CD4-positive, alpha-beta T cell (primary cell): ENCODE data around the gene ZNF518B. TPM values are rescaled to one million over a fixed set of nuclear protein-coding genes. Genes with fewer than 3 reads are reported as not detected.

ENCODE experiments used
- ATAC-seq: fragments of 200-7000 bp; cut with Tn5 transposase; one replicate; pipeline ENCODE4 v1.10.0; 2022; ENCODE audit warnings: mild to moderate bottlenecking; ENCODE audit not compliant: poor library complexity
- CTCF ChIA-PET: fragments of 350-600 bp; sonication (Branson Sonifier 250); formaldehyde crosslinking; loops from one replicate; lab custom pipeline; 2021; ENCODE audit warnings: antibody characterized with exemption, inconsistent platforms; lab: Charles Lee
- POLR2A ChIA-PET: fragments of 350-600 bp; sonication (Branson Sonifier 250); formaldehyde crosslinking; loops from one replicate; lab custom pipeline; 2021; ENCODE audit warnings: antibody characterized with exemption, inconsistent platforms; lab: Charles Lee
- DNase-seq, 14 experiments: peaks; one replicate each; pipeline ENCODE4 v3.0.0-alpha.2; 2013 to 2020; ENCODE audit warnings: mixed read lengths in 2 of 14
- H3K27ac ChIP-seq, 2 donors: one replicate each; pipeline versions ENCODE4 v1.5.1 to v1.7.0; 2013; ENCODE audit warnings: low read length in 2 of 2, low read depth in 1 of 2, mild to moderate bottlenecking in 1 of 2
- H3K27me3 ChIP-seq, 2 experiments: 1 replicate in 1 of 2; 2 replicates in 1 of 2; pipeline versions ENCODE4 v1.6.1 to v1.7.0; 2013; ENCODE audit warnings: low read length in 2 of 2, control low read depth in 1 of 2, mild to moderate bottlenecking in 1 of 2, moderate library complexity in 1 of 2; ENCODE audit not compliant: insufficient read depth in 2 of 2, control insufficient read depth in 1 of 2
- H3K36me3 ChIP-seq: one replicate; pipeline ENCODE4 v1.6.1; 2013; ENCODE audit warnings: low read length, control low read depth; ENCODE audit not compliant: insufficient read depth
- H3K4me1 ChIP-seq: one replicate; pipeline ENCODE4 v1.6.1; 2013; ENCODE audit warnings: low read length, control low read depth; ENCODE audit not compliant: insufficient read depth
- H3K4me3 ChIP-seq: one replicate; pipeline ENCODE4 v1.5.1; 2013; ENCODE audit warnings: mild to moderate bottlenecking, low read length, moderate library complexity
- H3K9me3 ChIP-seq, 2 experiments: 1 replicate in 1 of 2; 2 replicates in 1 of 2; pipeline versions ENCODE4 v1.6.1 to v1.7.0; 2013; ENCODE audit warnings: low read length in 2 of 2, mild to moderate bottlenecking in 2 of 2, control low read depth in 1 of 2, moderate library complexity in 1 of 2; ENCODE audit not compliant: control insufficient read depth in 1 of 2, insufficient read depth in 1 of 2
- H3K27ac Mint-ChIP-seq: one replicate; pipeline ENCODE4 v1.8.0; 2020; ENCODE audit warnings: mixed read lengths
- H3K27me3 Mint-ChIP-seq: one replicate; pipeline ENCODE4 v1.8.0; 2021; ENCODE audit warnings: mixed read lengths
- H3K36me3 Mint-ChIP-seq: one replicate; pipeline ENCODE4 v1.8.0; 2021; ENCODE audit warnings: low read depth, mixed read lengths
- H3K4me1 Mint-ChIP-seq: one replicate; pipeline ENCODE4 v1.8.0; 2021; ENCODE audit warnings: low read depth, mixed read lengths
- H3K4me3 Mint-ChIP-seq: one replicate; pipeline ENCODE4 v1.8.0; 2020; ENCODE audit warnings: mild to moderate bottlenecking, mixed read lengths
- H3K9me3 Mint-ChIP-seq: one replicate; pipeline ENCODE4 v1.8.0; 2020; ENCODE audit warnings: mixed read lengths
- CTCF ChIP-seq: fragments of 200-600 bp; IDR thresholded peaks from one replicate; pipeline ENCODE4 v1.8.0; 2022; ENCODE audit warnings: antibody characterized with exemption, mild to moderate bottlenecking
- intact Hi-C, 2 experiments: fragments of 100-400 bp; cut with DNase I in 1 of 2; cut with micrococcal nuclease in 1 of 2; formaldehyde crosslinking; loops; one replicate each; pipeline versions ENCODE4 v1.15.1 to v1.9.0; 2023 to 2025; cut with DNase I, micrococcal nuclease
- total RNA-seq, 174 experiments: library from RNA in 2 of 174; stranded (reverse) in 2 of 174; gene quantifications; one replicate each; pipeline ENCODE4 v1.2.3 and lab custom pipeline; 2021 to 2026

ZNF518B gene
- total RNA-seq, 2 experiments from 2014 or later: 36.5 to 37.5 TPM

- Histone ChIP-seq H3K27me3 (no peaks in the 10 kb centered on the region), H3K4me3 (no peak overlapping the region), H3K27ac (no peak overlapping the region), H3K36me3 (no peaks in the 10 kb centered on the region), H3K4me1 (no peaks in the 10 kb centered on the region), H3K9me3 (peaks cover 7 to 21% of the 10 kb centered on the region in 2 experiments)
- no peaks in the 10 kb centered on the region for H3K36me3 Mint-ChIP-seq
- H3K9me3 Mint-ChIP-seq: peaks cover 6% of the 10 kb centered on the region
- POLR2A ChIA-PET: no interaction called here
- no peaks in the 10 kb centered on the region for H3K4me1 Mint-ChIP-seq
- no peaks in the 10 kb centered on the region for H3K27me3 Mint-ChIP-seq
- intact Hi-C loops: no loop called here
- CTCF ChIA-PET: no interaction called here
- H3K27ac Mint-ChIP-seq: no peak overlapping the region
- no peak overlapping the region for H3K4me3 Mint-ChIP-seq
- TF ChIP-seq CTCF: no peak
- DNase-seq (no peak), ATAC-seq (no peak)
Observed at GRCh38 chr4:10502717-10503116, 45.5 kb upstream of the ZNF518B start.

GRCh38 chr4:10500776-10501175, 43.5 kb upstream of the ZNF518B start:
- H3K4me1 Mint-ChIP-seq: no peaks in the 10 kb centered on the region
- intact Hi-C loops: no loop called here
- peaks cover 0 to 6% of the 10 kb centered on the region in 2 experiments for H3K9me3 ChIP-seq
- H3K36me3 ChIP-seq: no peaks in the 10 kb centered on the region
- H3K4me3 ChIP-seq: no peak overlapping the region
- H3K27me3 ChIP-seq: no peaks in the 10 kb centered on the region
- no peaks in the 10 kb centered on the region for H3K4me1 ChIP-seq
- H3K27ac Mint-ChIP-seq: no peak overlapping the region
- no peak overlapping the region for H3K4me3 Mint-ChIP-seq
- TF ChIP-seq CTCF: no peak
- CTCF ChIA-PET: no interaction called here
- POLR2A ChIA-PET: no interaction called here
- no peaks in the 10 kb centered on the region for H3K9me3 Mint-ChIP-seq
- DNase-seq (no peak), ATAC-seq (no peak)
- H3K27me3 Mint-ChIP-seq: no peaks in the 10 kb centered on the region
- no peak overlapping the region for H3K27ac ChIP-seq
- no peaks in the 10 kb centered on the region for H3K36me3 Mint-ChIP-seq

GRCh38 chr4:10496200-10496599, 39.0 kb upstream of the ZNF518B start:
- intact Hi-C loops: no loop called here
- TF ChIP-seq CTCF: no peak
- Mint-ChIP-seq H3K9me3 (no peaks in the 10 kb centered on the region), H3K36me3 (no peaks in the 10 kb centered on the region), H3K27me3 (peaks cover 5% of the 10 kb centered on the region), H3K4me3 (no peak overlapping the region), H3K4me1 (no peaks in the 10 kb centered on the region), H3K27ac (no peak overlapping the region)
- DNase-seq (no peak), ATAC-seq (no peak)
- H3K36me3 ChIP-seq: no peaks in the 10 kb centered on the region
- H3K27ac ChIP-seq: no peak overlapping the region
- H3K4me1 ChIP-seq: no peaks in the 10 kb centered on the region
- no peak overlapping the region for H3K4me3 ChIP-seq
- H3K9me3 ChIP-seq: no peaks in the 10 kb centered on the region
- ChIA-PET CTCF (interaction anchor here (0.9 kb wide), 1 partner anchor 35 kb away, joined by 3 read pairs; no protein-coding TSS in a partner anchor), POLR2A (no interaction called here)
- peaks cover 0 to under 1% of the 10 kb centered on the region in 2 experiments for H3K27me3 ChIP-seq
